ENCODE measurements around the gene MRPL45. TPM values are rescaled to one million over a fixed set of nuclear protein-coding genes. Genes with fewer than 3 reads are reported as not detected.
A peak's percentile ranks its signal among the peaks of the same experiment; 100 is the strongest.
"Not testable (repeated sequence)": the region's sequence is repeated elsewhere in the genome, so short reads cannot be mapped to it uniquely, and the experiment has no call there.

Gene MRPL45
- polyA plus RNA-seq, 4 donors = 30.8 to 56.1 (median 41.3) TPM

DNA sequence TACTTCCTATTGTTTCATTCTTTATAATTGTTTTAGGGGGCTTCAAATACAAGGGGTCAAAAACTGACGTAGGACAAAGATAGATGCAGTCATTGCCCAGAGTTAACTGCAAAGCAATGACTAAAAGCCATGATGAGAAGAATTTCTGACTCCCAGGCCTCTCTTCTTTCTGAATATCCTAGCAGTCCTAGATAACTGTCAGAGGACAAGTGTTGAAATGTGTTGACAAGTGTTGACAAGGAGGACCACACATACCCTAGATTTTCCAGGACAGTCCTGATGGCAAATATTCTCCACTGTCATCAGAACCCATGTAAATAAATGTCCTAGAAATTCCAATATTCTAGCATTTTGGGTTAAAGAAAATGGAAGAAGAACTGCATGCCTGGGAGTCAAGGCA, 27.9 kb upstream of the MRPL45 start:
- H3K27ac ChIP-seq (ENCODE audit: low read depth in 1 of 3, low read length in 2 of 3); H3K9me3 ChIP-seq (ENCODE audit: control insufficient read depth in 2 of 2, insufficient read depth in 1 of 2, low read depth in 1 of 2, low read length in 1 of 2); H3K27me3 ChIP-seq (ENCODE audit: control insufficient read depth in 3 of 3, insufficient read depth in 3 of 3, low read length in 3 of 3); FAIRE-seq; H3K4me3 ChIP-seq (ENCODE audit: low read depth in 1 of 3, low read length in 3 of 3); DNase-seq; H3K36me3 ChIP-seq (ENCODE audit: control insufficient read depth in 3 of 3, insufficient read depth in 2 of 3, low read depth in 1 of 3, low read length in 3 of 3); H3K4me1 ChIP-seq (ENCODE audit: control insufficient read depth in 3 of 3, insufficient read depth in 2 of 3, low read depth in 1 of 3, low read length in 2 of 3): not testable (repeated sequence)
- WGBS, 3 donors = 60 to 83% (median 78%) methylated on average over 1 of the region's 1 CpG

DNA sequence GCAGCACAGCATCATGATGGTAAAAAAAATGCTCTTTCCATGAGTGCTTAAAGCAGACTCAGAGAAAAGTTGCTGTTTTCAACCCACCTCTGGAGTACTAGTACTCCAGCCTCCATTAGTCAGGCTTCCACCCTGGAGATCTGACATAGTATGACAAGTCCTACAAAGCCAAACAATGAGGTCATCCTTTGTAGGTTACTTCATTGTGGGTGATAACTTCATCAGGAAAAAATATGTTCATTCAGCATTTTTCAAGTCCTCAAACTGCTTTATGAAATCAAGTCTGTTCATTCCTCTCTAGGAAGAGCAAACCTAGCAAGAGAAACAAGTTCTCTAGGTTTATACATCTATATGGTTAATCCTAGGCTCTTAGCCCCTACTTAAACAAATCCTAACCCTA, 27.4 kb upstream of the MRPL45 start:
- not testable (repeated sequence) for FAIRE-seq; H3K27me3 ChIP-seq (ENCODE audit: control insufficient read depth in 3 of 3, insufficient read depth in 3 of 3, low read length in 3 of 3); H3K4me1 ChIP-seq (ENCODE audit: control insufficient read depth in 3 of 3, insufficient read depth in 2 of 3, low read depth in 1 of 3, low read length in 2 of 3); H3K9me3 ChIP-seq (ENCODE audit: control insufficient read depth in 2 of 2, insufficient read depth in 1 of 2, low read depth in 1 of 2, low read length in 1 of 2); H3K27ac ChIP-seq (ENCODE audit: low read depth in 1 of 3, low read length in 2 of 3); H3K36me3 ChIP-seq (ENCODE audit: control insufficient read depth in 3 of 3, insufficient read depth in 2 of 3, low read depth in 1 of 3, low read length in 3 of 3); H3K4me3 ChIP-seq (ENCODE audit: low read depth in 1 of 3, low read length in 3 of 3); DNase-seq

DNA sequence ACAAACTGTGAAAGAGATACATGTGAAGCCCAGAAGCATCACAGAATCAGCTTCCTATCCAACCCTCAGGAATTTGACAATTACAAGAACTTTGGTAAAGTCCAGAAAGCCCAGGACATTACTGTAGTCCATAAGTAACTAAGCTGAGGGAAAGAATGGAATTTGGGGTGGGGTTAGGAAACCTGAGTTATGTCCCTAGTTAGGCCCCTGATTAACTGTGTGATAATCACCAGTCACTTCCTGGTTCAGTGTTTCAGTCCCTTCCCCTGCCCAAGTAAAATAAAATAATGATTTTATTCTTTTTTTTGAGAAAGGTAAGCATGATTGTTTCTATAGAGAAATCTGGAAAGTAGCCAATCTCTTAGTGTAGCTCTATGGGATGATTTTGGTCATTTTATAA, 11.0 kb upstream of the MRPL45 start:
- H3K27ac ChIP-seq (ENCODE audit: low read depth in 1 of 3, low read length in 2 of 3); H3K36me3 ChIP-seq (ENCODE audit: control insufficient read depth in 3 of 3, insufficient read depth in 2 of 3, low read depth in 1 of 3, low read length in 3 of 3); FAIRE-seq; H3K4me3 ChIP-seq (ENCODE audit: low read depth in 1 of 3, low read length in 3 of 3); H3K9me3 ChIP-seq (ENCODE audit: control insufficient read depth in 2 of 2, insufficient read depth in 1 of 2, low read depth in 1 of 2, low read length in 1 of 2); H3K27me3 ChIP-seq (ENCODE audit: control insufficient read depth in 3 of 3, insufficient read depth in 3 of 3, low read length in 3 of 3); H3K4me1 ChIP-seq (ENCODE audit: control insufficient read depth in 3 of 3, insufficient read depth in 2 of 3, low read depth in 1 of 3, low read length in 2 of 3): not testable (repeated sequence)
- DNase-seq = peak in 1 of 2 donors; percentile 7

DNA sequence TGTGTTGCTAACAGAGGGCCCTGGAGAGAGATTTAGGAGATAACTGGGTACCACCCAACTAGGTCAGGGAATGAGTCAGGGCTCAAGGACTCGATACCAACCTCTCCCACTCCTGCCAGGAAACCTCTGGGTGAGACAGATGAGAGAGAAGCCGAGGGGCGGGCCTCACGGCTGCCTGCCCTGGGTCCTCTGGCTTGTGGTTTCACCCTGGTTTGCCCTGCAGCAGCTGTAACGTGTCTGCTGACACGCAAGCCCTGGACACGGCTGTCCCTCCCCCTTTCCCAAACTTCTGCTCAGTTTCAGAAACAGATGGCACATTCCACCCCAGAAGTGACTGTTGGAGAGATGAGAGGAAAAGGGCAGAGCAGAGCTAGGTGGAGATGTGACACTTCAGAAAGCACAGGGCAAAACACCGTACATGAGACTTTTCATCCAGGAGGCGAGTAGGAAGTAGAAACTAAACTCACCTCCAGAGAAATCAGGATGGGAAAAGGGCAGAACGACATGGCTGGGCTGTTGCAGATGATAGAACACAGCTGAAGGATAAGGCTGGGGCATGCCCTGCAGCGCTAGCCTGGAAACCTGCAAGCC, 10.4 kb upstream of the MRPL45 start:
- FAIRE-seq; H3K4me3 ChIP-seq (ENCODE audit: low read depth in 1 of 3, low read length in 3 of 3); H3K4me1 ChIP-seq (ENCODE audit: control insufficient read depth in 3 of 3, insufficient read depth in 2 of 3, low read depth in 1 of 3, low read length in 2 of 3); H3K9me3 ChIP-seq (ENCODE audit: control insufficient read depth in 2 of 2, insufficient read depth in 1 of 2, low read depth in 1 of 2, low read length in 1 of 2); H3K36me3 ChIP-seq (ENCODE audit: control insufficient read depth in 3 of 3, insufficient read depth in 2 of 3, low read depth in 1 of 3, low read length in 3 of 3); H3K27me3 ChIP-seq (ENCODE audit: control insufficient read depth in 3 of 3, insufficient read depth in 3 of 3, low read length in 3 of 3): not testable (repeated sequence)
- DNase-seq = peak; percentile 14 to 50
- H3K27ac ChIP-seq (ENCODE audit: low read depth in 1 of 3, low read length in 2 of 3) = peak overlapping the region in 2 of 3 donors; percentile 7 to 61
- WGBS, 3 donors = 12 to 26% (median 17%) methylated on average over 8 of the region's 11 CpGs

DNA sequence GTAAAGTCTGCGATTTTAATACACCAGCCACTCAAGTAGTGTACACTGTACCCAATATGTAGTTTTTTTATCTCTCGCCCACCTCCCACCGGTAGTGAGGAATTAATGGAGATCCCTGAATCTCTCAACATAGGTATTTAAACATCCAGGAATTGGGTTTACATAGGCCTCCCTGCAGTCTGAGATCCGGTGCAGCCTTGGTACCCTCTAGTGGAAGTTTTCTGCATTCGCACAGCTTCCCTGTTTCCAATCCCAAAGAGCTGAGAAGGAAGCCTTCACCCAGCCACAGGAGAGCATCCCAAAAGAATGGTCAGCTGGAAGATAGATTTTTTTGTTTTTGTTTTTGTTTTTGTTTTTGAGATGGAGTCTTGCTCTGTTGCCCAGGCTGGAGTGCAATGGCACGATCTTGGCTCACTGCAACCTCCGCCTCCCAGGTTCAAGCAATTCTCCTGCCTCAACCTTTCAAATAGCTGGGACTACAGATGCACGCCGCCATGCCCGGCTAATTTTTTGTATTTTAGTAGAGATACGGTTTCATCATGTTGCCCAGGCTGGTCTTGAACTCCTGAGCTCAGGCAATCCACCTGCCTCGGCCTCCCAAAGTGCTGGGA, 8.6 kb upstream of the MRPL45 start:
- H3K36me3 ChIP-seq (ENCODE audit: control insufficient read depth in 3 of 3, insufficient read depth in 2 of 3, low read depth in 1 of 3, low read length in 3 of 3); H3K9me3 ChIP-seq (ENCODE audit: control insufficient read depth in 2 of 2, insufficient read depth in 1 of 2, low read depth in 1 of 2, low read length in 1 of 2); H3K4me3 ChIP-seq (ENCODE audit: low read depth in 1 of 3, low read length in 3 of 3); FAIRE-seq; H3K27ac ChIP-seq (ENCODE audit: low read depth in 1 of 3, low read length in 2 of 3); H3K4me1 ChIP-seq (ENCODE audit: control insufficient read depth in 3 of 3, insufficient read depth in 2 of 3, low read depth in 1 of 3, low read length in 2 of 3); H3K27me3 ChIP-seq (ENCODE audit: control insufficient read depth in 3 of 3, insufficient read depth in 3 of 3, low read length in 3 of 3): not testable (repeated sequence)
- 55 to 68% (median 67%) methylated on average over 8 to 12 of the region's 12 CpGs for WGBS, 3 donors
- peak; percentile 5 to 10 for DNase-seq

DNA sequence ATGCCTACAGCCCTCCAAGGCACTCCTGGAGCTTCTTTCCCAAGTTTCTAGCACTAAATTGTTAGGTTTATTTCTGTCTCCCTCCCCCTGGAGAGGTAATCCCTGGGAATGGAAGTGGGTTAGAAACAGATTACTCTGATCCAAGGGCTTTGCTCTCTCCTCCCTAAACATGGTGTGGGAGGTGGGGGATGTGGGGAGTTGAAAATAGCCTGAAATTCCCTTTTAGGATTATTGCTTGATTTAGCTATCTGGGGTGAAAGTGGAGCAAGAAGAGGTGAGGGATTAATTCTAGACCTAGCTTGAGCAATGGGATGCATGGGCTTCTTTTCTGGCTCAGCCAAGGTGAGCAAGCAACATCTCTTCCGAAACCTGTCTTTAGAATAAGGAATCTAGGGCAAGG, 7.2 kb upstream of the MRPL45 start:
- FAIRE-seq; DNase-seq; H3K36me3 ChIP-seq (ENCODE audit: control insufficient read depth in 3 of 3, insufficient read depth in 2 of 3, low read depth in 1 of 3, low read length in 3 of 3); H3K9me3 ChIP-seq (ENCODE audit: control insufficient read depth in 2 of 2, insufficient read depth in 1 of 2, low read depth in 1 of 2, low read length in 1 of 2); H3K27me3 ChIP-seq (ENCODE audit: control insufficient read depth in 3 of 3, insufficient read depth in 3 of 3, low read length in 3 of 3); H3K4me1 ChIP-seq (ENCODE audit: control insufficient read depth in 3 of 3, insufficient read depth in 2 of 3, low read depth in 1 of 3, low read length in 2 of 3); H3K4me3 ChIP-seq (ENCODE audit: low read depth in 1 of 3, low read length in 3 of 3); H3K27ac ChIP-seq (ENCODE audit: low read depth in 1 of 3, low read length in 2 of 3): not testable (repeated sequence)
- 91 to 100% (median 94%) methylated on average over 1 of the region's 1 CpG for WGBS, 3 donors

DNA sequence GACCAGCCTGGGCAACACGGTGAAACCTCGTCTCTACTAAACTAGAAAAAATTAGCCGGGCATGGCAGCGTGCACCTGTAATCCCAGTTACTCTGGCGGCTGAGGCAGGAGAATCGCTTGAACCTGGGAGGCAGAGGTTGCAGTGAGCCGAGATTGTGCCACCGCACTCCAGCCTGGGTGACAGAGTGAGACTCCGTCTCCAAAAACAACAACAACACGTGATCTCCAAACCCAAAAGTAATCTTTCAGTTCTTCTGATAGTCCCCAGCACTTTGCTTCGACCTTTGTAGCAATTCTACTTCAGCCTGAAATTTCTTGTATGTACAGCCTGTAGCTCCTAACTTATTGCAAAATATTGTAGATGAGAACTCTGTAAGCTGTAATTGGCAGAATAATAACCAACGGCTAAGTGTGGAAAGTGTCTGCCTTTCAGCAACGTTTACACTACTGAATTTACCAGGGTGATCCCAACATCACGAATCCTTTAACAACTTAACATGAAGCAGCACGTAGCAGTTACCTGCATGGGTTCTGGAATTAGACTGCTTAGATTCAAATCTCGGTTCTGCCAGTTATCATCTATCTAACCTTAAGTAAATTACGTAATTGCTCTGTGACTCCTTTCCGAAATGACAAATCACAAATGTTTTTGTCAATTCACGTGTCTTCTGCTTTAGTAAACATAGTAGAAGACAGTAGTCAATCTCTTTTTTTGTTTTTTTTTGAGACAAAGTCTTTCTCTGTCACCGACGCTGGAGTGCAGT, 1.2 kb upstream of the MRPL45 start:
- H3K4me3 ChIP-seq (ENCODE audit: low read depth in 1 of 3, low read length in 3 of 3); H3K36me3 ChIP-seq (ENCODE audit: control insufficient read depth in 3 of 3, insufficient read depth in 2 of 3, low read depth in 1 of 3, low read length in 3 of 3); FAIRE-seq; H3K9me3 ChIP-seq (ENCODE audit: control insufficient read depth in 2 of 2, insufficient read depth in 1 of 2, low read depth in 1 of 2, low read length in 1 of 2); H3K4me1 ChIP-seq (ENCODE audit: control insufficient read depth in 3 of 3, insufficient read depth in 2 of 3, low read depth in 1 of 3, low read length in 2 of 3); DNase-seq; H3K27me3 ChIP-seq (ENCODE audit: control insufficient read depth in 3 of 3, insufficient read depth in 3 of 3, low read length in 3 of 3): not testable (repeated sequence)
- H3K27ac ChIP-seq (ENCODE audit: low read depth in 1 of 3, low read length in 2 of 3) = peak overlapping the region in 1 of 3 donors; percentile 3
- 68 to 75% (median 72%) methylated on average over 19 to 21 of the region's 21 CpGs for WGBS, 3 donors

DNA sequence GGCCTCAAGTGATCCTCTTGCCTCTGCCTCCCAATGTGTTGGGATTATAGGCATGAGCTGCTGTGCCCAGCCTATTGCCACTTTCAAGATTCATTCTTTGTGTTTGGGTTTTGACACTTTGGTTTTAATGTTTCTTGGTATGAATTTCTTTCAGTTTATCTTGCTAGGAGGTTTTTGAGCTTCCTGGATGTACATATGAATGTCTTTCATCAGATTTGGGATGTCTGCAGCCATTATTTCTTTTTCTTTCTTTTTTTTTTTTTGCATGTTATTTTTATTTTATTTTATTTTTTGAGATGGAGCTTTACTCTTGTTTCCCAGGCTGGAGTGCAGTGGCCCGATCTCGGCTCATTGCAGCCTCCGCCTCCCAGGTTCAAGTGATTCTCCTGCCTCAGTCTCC, 18.5 kb downstream of the MRPL45 start:
- Histone ChIP-seq H3K27me3 (ENCODE audit: control insufficient read depth in 3 of 3, insufficient read depth in 3 of 3, low read length in 3 of 3) (no peaks in the 10 kb centered on the region), H3K9me3 (ENCODE audit: control insufficient read depth in 2 of 2, insufficient read depth in 1 of 2, low read depth in 1 of 2, low read length in 1 of 2) (no peaks in the 10 kb centered on the region), H3K36me3 (ENCODE audit: control insufficient read depth in 3 of 3, insufficient read depth in 2 of 3, low read depth in 1 of 3, low read length in 3 of 3) (peaks cover 0 to 30% (median 2%) of the 10 kb centered on the region in 3 donors), H3K4me1 (ENCODE audit: control insufficient read depth in 3 of 3, insufficient read depth in 2 of 3, low read depth in 1 of 3, low read length in 2 of 3) (no peaks in the 10 kb centered on the region), H3K4me3 (ENCODE audit: low read depth in 1 of 3, low read length in 3 of 3) (no peak overlapping the region), H3K27ac (ENCODE audit: low read depth in 1 of 3, low read length in 2 of 3) (no peak overlapping the region)
- FAIRE-seq (no peak), DNase-seq (no peak)
- WGBS, 3 donors = 65 to 76% (median 67%) methylated on average over 3 of the region's 3 CpGs

Data from small intestine (tissue), 7 donors.